IgD-negative memory B cell (primary cell): ENCODE data around the gene ZBED4. TPM values are rescaled to one million over a fixed set of nuclear protein-coding genes. Genes with fewer than 3 reads are reported as not detected.

Source experiments
- H3K27ac Mint-ChIP-seq, 3 donors: one replicate each; pipeline ENCODE4 v1.8.0; 2020 to 2022; ENCODE audit warnings: mild to moderate bottlenecking in 3 of 3, mixed read lengths in 3 of 3, moderate library complexity in 1 of 3
- H3K27me3 Mint-ChIP-seq: one replicate; pipeline ENCODE4 v1.8.0; 2021; ENCODE audit warnings: mixed read lengths
- H3K36me3 Mint-ChIP-seq: one replicate; pipeline ENCODE4 v1.8.0; 2020; ENCODE audit warnings: mild to moderate bottlenecking, mixed read lengths
- H3K4me1 Mint-ChIP-seq, 3 donors: one replicate each; pipeline ENCODE4 v1.8.0; 2020 to 2022; ENCODE audit warnings: mixed read lengths in 3 of 3, mild to moderate bottlenecking in 1 of 3
- H3K4me3 Mint-ChIP-seq, 4 donors: one replicate each; pipeline ENCODE4 v1.8.0; 2020 to 2022; ENCODE audit warnings: mild to moderate bottlenecking in 4 of 4, mixed read lengths in 4 of 4, moderate library complexity in 3 of 4
- H3K9me3 Mint-ChIP-seq, 3 donors: one replicate each; pipeline ENCODE4 v1.8.0; 2020 to 2021; ENCODE audit warnings: mixed read lengths in 3 of 3, mild to moderate bottlenecking in 1 of 3
- polyA plus RNA-seq: library from polyadenylated mRNA; unstranded; fragments of 300-500 nt; fragmentation: Illumina TruSeq; gene quantifications from one replicate; pipeline ENCODE4 v1.2.3, GENCODE V29; 2021

ZBED4 gene
- polyA plus RNA-seq, 1 donor from 2014 or later: 5.0 TPM

DNA sequence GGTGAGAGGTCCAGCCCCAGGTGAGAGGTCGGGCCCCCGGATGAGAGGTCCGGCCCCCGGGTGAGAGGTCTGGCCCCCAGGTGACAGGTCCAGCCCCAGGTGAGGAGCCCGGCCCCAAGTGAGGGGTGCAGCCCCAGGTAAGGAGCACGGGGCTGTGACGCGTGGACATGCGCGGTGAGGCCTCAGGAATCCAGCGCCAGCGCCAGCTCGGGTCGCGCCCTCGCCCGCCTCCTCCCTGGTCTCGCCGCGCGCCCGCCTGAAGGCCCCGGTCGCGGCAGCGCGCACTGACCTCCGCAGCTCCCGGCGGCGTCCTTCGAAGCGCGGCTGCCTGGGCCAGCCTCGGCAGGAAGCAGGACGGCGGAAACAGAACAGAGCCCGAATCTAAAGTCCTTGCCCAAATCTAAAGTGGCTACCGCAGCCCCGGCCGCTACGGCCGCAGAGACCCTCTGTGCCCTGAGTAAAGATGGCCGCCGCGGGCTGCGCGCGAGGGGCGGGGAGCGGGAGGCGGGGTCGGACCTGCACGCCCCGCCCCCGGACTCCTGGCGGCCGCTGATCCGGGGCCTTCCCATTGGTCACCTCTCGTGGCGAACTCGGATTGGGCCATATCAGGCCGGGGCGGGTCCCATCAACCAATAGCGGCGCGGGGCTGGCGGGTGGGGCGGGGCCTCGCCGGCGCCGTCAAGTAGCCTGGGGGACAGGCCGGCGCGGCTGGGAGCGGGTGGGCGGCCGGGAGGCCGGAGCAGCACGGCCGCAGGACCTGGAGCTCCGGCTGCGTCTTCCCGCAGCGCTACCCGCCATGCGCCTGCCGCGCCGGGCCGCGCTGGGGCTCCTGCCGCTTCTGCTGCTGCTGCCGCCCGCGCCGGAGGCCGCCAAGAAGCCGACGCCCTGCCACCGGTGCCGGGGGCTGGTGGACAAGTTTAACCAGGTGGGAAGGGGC lies 64.6 kb downstream of the ZBED4 start, which contains the start of the genes ALG12 and CRELD2:
Gene ALG12 (minus strand): TSS at position 465 of the 937 bp plus-strand sequence. CDS start 4,673 bp downstream, outside the sequence.
Gene CRELD2 (plus strand): TSS at position 661 of the 937 bp plus-strand sequence. CDS start 136 bp downstream, at position 797.
- H3K36me3 Mint-ChIP-seq: peaks cover 2% of the 10 kb centered on the region
- peaks cover 7 to 14% (median 12%) of the 10 kb centered on the region in 3 donors for H3K4me1 Mint-ChIP-seq
- H3K27ac Mint-ChIP-seq: peak within 1 kb of the TSS; percentile 91 to 96 (median 93)
- H3K4me3 Mint-ChIP-seq: peak within 1 kb of the TSS; percentile 83 to 96 (median 93)
- no peaks in the 10 kb centered on the region for H3K9me3 Mint-ChIP-seq
- H3K27me3 Mint-ChIP-seq: no peaks in the 10 kb centered on the region

DNA sequence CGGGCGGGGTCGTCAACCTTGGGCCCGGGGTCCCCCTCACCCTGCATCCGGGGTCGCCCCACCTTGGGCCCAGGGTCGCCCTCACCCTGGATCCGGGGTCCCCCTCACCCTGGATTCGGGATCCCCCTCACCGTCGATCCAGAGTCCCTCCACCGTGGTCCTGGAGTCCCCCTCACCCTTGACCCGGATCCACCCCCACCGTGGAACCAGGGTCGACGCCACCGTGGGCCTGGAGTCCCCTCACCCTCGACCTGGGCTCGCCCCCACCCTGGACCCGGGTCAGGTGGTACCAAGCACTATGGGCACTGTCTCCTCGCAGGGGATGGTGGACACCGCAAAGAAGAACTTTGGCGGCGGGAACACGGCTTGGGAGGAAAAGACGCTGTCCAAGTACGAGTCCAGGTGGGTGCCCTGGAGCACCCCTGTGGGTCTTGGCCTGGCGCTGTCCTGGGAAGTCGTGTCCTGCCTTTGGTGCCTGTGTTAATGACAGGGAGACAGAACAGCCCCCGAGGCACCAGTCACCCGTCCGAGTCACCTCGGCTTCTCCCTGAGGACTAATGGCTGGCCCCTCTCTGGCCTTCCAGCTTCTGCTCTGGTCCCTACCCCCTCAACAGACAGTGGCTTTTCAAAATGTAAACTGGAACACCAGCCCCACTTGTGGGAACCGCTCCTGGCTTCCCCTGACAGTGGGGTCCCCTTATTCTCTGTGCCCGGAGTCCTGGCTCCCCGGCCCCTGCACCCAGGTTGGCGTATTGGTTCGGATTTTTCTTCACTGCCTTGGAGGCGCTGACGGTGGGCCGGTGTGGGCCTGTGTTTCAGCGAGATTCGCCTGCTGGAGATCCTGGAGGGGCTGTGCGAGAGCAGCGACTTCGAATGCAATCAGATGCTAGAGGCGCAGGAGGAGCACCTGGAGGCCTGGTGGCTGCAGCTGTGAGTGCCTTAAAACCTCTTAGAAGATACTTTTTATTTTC lies 65.6 kb downstream of the ZBED4 start:
- no peaks in the 10 kb centered on the region for H3K9me3 Mint-ChIP-seq
- peak overlapping the region; percentile 35 to 83 (median 63) for H3K27ac Mint-ChIP-seq
- peaks cover 2% of the 10 kb centered on the region for H3K36me3 Mint-ChIP-seq
- H3K4me1 Mint-ChIP-seq: peaks cover 11 to 22% (median 22%) of the 10 kb centered on the region in 3 donors
- H3K27me3 Mint-ChIP-seq: no peaks in the 10 kb centered on the region
- peak overlapping the region; percentile 74 to 90 (median 86) for H3K4me3 Mint-ChIP-seq

DNA sequence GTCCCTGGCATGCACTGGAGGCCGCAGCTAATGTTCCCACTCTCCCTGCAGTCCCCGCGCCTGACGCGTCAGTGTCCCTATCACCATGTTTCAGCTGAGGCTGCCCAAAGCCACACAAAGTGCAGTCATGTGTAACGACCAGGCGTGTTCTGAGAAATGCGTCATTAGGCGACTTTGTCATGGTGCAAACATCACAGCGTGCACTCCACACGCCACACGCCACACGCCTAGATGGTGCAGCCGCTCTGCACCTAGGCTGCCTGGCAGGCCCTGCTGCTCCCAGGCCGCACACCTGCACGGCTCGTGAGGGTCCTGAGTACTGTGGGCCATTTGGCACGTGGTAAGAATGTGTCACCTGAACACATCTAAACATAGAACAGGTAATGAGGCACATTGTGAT lies 67.2 kb downstream of the ZBED4 start:
- H3K27ac Mint-ChIP-seq: peak overlapping the region in 2 of 3 donors; percentile 83 to 84
- peaks cover 17 to 33% (median 31%) of the 10 kb centered on the region in 3 donors for H3K4me1 Mint-ChIP-seq
- H3K36me3 Mint-ChIP-seq: peaks cover 2% of the 10 kb centered on the region
- no peaks in the 10 kb centered on the region for H3K9me3 Mint-ChIP-seq
- no peaks in the 10 kb centered on the region for H3K27me3 Mint-ChIP-seq
- H3K4me3 Mint-ChIP-seq: peak overlapping the region; percentile 52 to 91 (median 73)

DNA sequence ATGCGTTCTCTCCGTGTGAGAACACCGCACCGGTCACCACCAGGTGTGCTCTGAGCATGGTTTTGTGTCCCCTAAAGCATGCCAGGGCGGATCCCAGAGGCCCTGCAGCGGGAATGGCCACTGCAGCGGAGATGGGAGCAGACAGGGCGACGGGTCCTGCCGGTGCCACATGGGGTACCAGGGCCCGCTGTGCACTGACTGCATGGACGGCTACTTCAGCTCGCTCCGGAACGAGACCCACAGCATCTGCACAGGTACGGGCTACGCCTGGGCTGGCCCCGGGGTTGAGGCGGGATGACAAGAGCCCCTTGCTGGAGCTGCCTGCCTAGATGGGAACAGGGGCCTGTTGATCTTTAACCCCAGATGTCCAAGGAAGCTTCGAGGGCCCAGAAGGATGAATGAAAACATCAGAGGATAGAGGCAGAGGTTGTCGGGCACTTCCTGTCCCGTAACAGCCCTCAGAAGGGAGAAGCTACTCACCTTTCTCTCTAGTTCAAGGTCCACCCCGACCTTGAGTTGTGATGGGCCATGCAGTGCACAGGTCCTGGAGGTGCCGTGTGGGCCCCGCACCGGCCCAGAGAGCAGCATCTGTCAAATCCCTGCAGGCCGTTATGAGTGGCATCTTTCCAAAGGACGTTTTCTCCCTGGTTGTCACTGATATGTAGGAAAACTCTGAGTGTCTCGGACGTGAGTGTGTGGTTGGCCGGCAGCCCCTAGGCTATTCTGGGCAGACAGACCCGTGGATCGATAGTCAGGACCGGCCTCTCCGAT lies 68.0 kb downstream of the ZBED4 start:
- Mint-ChIP-seq H3K27ac (peak overlapping the region in 1 of 3 donors; percentile 64), H3K9me3 (no peaks in the 10 kb centered on the region), H3K4me3 (peak overlapping the region in 1 of 4 donors; percentile 70), H3K27me3 (no peaks in the 10 kb centered on the region), H3K36me3 (peaks cover 2% of the 10 kb centered on the region), H3K4me1 (peaks cover 22 to 38% (median 35%) of the 10 kb centered on the region in 3 donors)

DNA sequence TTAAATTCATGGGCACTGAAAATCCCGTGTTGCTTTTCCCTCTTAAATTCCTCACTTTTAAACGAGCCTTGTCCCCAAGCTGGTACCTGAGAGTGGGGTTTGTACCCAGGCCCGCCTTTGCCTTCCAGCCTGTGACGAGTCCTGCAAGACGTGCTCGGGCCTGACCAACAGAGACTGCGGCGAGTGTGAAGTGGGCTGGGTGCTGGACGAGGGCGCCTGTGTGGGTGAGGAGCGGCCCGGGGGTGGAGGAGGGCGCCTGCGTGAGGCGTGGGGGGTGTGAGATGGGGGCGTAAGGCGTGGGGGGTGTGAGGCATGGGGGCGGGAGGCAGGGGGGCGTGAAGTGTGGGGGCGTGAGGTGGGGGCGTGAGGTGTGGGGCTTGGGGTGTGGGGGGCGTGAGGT lies 68.8 kb downstream of the ZBED4 start:
- H3K4me3 Mint-ChIP-seq: peak overlapping the region in 1 of 4 donors; percentile 70
- no peaks in the 10 kb centered on the region for H3K9me3 Mint-ChIP-seq
- H3K27ac Mint-ChIP-seq: peak overlapping the region in 1 of 3 donors; percentile 64
- peaks cover 2% of the 10 kb centered on the region for H3K36me3 Mint-ChIP-seq
- H3K4me1 Mint-ChIP-seq: peaks cover 24 to 34% (median 32%) of the 10 kb centered on the region in 3 donors
- H3K27me3 Mint-ChIP-seq: no peaks in the 10 kb centered on the region

DNA sequence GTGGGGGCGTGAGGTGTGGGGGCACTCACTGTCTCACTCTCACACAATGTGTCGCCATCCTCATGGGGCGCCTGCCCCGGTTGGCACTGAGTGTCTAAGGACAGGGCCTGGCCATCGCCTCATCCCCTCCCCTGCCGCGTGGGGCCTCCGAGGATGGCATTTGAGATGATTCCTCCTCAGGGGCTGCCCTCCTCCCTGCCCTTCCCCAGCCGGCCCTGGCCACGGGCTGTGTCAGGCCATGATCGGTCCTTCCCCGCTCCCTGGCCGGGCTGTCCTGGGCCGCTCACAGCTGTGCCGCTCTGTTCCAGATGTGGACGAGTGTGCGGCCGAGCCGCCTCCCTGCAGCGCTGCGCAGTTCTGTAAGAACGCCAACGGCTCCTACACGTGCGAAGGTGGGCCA lies 69.3 kb downstream of the ZBED4 start:
- H3K9me3 Mint-ChIP-seq: no peaks in the 10 kb centered on the region
- H3K27me3 Mint-ChIP-seq: no peaks in the 10 kb centered on the region
- H3K4me1 Mint-ChIP-seq: peaks cover 22 to 34% (median 30%) of the 10 kb centered on the region in 3 donors
- peak overlapping the region in 2 of 3 donors; percentile 87 to 97 for H3K27ac Mint-ChIP-seq
- H3K4me3 Mint-ChIP-seq: peak overlapping the region in 1 of 4 donors; percentile 92
- peaks cover 2% of the 10 kb centered on the region for H3K36me3 Mint-ChIP-seq

DNA sequence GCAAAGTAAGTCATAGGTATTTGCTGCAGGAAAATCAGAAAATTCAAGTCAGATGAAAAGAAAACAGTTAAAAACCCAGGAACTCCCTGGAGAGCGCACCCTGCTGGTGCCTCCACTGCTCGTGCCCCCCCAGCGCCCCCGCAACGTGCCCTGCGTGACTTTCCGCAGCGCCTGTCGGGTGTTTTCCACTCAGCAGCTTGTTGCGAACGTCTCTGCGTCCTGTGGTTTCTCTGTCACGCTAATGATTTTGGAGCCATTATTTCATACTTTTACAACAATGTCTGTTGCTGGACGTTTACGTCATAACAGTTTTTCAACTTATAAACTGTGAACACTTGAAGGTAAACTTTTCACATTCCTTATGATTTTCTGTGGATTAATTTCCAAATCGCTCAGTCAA lies 69.8 kb downstream of the ZBED4 start:
- H3K27me3 Mint-ChIP-seq: no peaks in the 10 kb centered on the region
- H3K9me3 Mint-ChIP-seq: no peaks in the 10 kb centered on the region
- H3K4me1 Mint-ChIP-seq: peaks cover 22 to 34% (median 30%) of the 10 kb centered on the region in 3 donors
- H3K4me3 Mint-ChIP-seq: peak overlapping the region in 3 of 4 donors; percentile 45 to 92 (median 61)
- peak overlapping the region; percentile 87 to 97 (median 91) for H3K27ac Mint-ChIP-seq
- H3K36me3 Mint-ChIP-seq: peaks cover 2% of the 10 kb centered on the region

DNA sequence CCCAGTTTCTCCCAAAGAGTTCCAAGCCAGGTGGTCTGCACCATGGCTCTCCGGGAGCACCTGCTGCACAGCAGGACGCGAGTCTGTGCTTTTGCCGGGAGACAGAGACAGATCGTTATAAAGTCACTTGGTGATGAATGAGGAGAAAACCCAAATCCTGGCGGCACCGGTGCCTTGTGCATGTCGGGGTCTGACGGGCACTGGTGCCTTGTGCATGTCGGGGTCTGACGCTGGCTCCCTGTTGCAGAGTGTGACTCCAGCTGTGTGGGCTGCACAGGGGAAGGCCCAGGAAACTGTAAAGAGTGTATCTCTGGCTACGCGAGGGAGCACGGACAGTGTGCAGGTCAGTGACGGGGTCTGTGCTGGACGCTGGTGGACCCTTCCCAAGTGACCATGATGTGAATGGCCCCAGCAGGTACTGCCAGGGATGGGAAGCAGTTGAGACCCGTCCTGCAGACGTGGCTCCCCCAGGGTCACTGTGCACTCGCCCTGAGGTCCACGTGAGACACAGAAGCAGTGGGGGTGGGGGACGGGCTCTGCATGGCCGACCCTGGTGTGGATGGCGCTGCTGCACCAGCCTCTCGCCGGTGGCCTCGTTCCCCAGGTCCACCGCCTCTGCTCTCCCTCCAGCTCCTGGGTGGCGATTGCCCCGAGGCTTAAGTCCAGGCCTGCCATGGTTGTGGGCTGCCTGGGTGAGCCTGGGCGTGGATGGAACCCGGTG lies 70.6 kb downstream of the ZBED4 start:
- Mint-ChIP-seq H3K27me3 (no peaks in the 10 kb centered on the region), H3K4me1 (peaks cover 22 to 34% (median 30%) of the 10 kb centered on the region in 3 donors)

DNA sequence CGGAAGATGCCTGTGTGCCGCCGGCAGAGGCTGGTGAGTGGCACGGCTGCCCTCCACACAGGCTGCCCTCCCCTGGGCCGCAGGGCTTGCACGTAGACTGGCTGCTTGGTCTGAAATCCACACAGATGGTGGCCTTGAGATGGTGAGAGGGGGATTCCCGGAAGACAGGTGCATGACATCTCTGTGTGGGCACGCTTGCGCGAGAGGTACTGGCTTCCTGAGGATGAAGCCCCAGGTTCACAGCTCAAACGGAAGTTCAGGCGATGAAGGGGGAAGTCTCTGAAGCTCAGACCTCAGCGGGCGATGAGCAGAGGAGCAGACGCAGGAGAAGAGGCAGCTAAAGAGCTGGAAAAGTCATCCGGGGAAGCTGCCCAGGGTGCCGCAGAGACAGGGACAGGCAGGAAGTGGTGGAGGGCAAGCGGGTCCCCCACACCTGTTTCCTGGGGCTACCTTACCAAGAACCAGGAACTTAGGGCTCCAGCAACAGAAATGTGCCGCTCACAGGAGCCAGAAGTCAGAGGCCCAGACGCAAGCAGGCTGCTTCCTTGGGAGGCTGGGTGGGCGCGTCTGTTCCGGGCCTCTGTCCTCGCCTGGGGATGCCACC lies 72.0 kb downstream of the ZBED4 start:
- Mint-ChIP-seq H3K27ac (peak overlapping the region; percentile 93 to 100 (median 95)), H3K27me3 (no peaks in the 10 kb centered on the region), H3K4me1 (peaks cover 23 to 40% (median 27%) of the 10 kb centered on the region in 3 donors)

More for the DNA sequence above, 70.6 kb downstream of the ZBED4 start:
- Mint-ChIP-seq H3K27ac (peak overlapping the region; percentile 87 to 100 (median 97)), H3K4me3 (peak overlapping the region; percentile 37 to 92 (median 86)), H3K9me3 (no peaks in the 10 kb centered on the region), H3K36me3 (peaks cover 2% of the 10 kb centered on the region)

DNA sequence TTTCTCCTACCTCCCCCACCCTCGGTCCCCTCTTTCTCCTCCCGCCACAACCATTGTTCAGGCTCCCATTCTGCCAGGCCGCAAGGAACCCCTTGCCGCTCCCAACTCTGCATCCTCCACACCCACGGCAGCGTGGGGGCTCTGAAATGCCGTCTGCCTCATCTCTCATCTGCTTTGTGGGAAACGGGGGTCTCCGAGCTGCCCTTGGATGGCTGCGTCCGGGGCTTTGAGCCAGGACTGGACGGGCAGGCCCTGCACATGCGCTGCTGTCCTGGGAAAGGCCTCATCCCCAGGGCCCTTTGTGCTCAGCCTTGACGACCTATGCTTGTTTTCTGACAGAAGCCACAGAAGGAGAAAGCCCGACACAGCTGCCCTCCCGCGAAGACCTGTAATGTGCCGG lies 73.3 kb downstream of the ZBED4 start:
- Mint-ChIP-seq H3K27me3 (no peaks in the 10 kb centered on the region), H3K27ac (peak overlapping the region; percentile 81 to 97 (median 87)), H3K36me3 (no peaks in the 10 kb centered on the region), H3K4me1 (peaks cover 29 to 50% (median 38%) of the 10 kb centered on the region in 3 donors), H3K4me3 (peak overlapping the region in 3 of 4 donors; percentile 59 to 66 (median 62)), H3K9me3 (no peaks in the 10 kb centered on the region)

More for the DNA sequence above, 72.0 kb downstream of the ZBED4 start:
- Mint-ChIP-seq H3K36me3 (peaks cover 2% of the 10 kb centered on the region), H3K9me3 (no peaks in the 10 kb centered on the region), H3K4me3 (peak overlapping the region; percentile 69 to 87 (median 86))

DNA sequence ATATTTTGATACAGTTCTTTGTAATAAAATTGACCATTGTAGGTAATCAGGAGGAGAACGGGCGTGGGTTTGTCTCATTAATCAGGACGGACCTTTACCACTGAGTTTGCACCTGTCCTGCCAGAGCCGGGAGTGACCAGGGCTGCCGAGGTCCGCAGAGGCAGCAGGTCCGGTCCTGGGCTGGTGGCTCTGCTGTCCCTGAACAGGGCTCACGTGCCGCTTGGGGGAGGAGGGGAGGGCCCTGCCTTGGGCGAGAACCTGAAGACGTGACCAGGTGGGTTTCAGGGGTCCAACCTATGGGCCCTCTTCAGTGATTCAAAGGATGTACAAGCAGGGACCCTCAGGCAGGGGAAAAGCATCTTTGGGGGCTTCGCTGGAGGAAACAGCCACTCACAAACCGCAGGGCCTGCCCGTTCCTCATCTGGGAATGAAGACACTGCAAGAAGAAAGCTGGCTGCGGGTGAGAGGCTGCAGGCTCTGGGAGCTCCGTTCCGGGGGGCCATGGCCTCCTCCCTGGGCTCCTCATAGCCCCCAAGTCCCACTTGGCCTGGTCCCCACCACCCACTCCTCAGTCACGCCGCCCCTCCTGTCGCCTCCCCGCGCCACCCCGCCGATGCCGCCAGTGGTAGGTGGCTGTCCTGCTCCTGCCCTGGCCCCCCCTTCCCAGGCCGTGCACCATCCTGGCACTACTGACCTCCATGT lies 74.0 kb downstream of the ZBED4 start:
- Mint-ChIP-seq H3K36me3 (no peaks in the 10 kb centered on the region), H3K27ac (peak overlapping the region; percentile 81 to 97 (median 87)), H3K4me1 (peaks cover 29 to 50% (median 38%) of the 10 kb centered on the region in 3 donors), H3K9me3 (no peaks in the 10 kb centered on the region), H3K27me3 (no peaks in the 10 kb centered on the region), H3K4me3 (peak overlapping the region in 3 of 4 donors; percentile 55 to 66 (median 62))

DNA sequence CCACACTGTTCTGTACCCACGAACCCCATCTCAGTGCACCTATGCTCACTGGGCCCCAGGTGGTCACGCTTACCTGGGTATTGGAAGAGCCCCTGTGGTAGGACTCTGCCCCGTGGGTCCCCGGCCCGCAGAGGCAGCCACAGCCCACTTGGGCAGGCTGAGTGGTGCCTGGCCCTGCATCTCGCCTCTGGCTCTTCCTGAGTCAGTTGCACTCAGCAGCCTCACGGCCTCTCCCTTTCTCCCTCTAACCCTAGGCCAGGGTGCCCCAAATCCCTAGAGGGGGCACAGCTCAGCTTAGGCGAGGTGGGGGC lies 74.5 kb downstream of the ZBED4 start:
- peaks cover 29 to 53% (median 43%) of the 10 kb centered on the region in 3 donors for H3K4me1 Mint-ChIP-seq
- no peak overlapping the region for H3K27ac Mint-ChIP-seq
- H3K27me3 Mint-ChIP-seq: no peaks in the 10 kb centered on the region
- H3K9me3 Mint-ChIP-seq: no peaks in the 10 kb centered on the region
- no peaks in the 10 kb centered on the region for H3K36me3 Mint-ChIP-seq
- H3K4me3 Mint-ChIP-seq: peak overlapping the region in 3 of 4 donors; percentile 4 to 55 (median 47)
